Measurements from ENCODE around the gene FBLN2.

Gene FBLN2

GRCh38 chr3:13627681-13628080 is 78.8 kb downstream of the FBLN2 start:
- no peak for DNase-seq

- DNase-seq = no peak
Observed at GRCh38 chr3:13628432-13628831, 79.5 kb downstream of the FBLN2 start.

DNA sequence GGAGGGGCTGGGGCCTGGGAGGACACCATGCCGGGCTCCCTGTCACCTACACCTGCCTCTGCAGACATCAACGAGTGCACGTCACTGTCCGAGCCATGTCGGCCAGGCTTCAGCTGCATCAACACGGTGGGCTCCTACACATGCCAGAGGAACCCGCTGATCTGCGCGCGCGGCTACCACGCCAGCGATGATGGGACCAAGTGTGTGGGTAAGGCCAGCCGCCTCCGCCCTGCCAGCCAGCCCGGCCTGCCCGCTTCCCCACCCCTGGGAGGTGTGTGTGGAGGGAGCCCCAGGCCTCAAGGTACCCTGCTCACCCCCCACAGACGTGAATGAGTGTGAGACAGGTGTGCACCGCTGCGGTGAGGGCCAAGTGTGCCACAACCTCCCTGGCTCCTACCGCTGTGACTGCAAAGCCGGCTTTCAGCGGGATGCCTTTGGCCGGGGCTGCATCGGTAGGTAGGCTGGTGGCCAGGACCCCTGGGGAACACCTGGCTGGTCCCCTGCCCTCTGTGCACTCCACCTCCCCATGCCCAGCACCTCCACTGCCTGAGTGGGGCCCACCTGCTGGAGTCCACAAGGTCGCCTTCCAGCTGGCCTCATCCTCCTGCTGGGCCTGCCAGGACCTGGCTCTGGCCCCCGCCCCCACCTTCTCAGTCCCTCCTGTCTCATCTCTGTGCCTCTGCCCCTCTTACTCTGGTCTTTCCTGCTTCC is 80.1 kb downstream of the FBLN2 start:
- no peak for DNase-seq

GRCh38 chr3:13629644-13630043 is 80.7 kb downstream of the FBLN2 start:
- DNase-seq = no peak

GRCh38 chr3:13631256-13631655 is 82.3 kb downstream of the FBLN2 start:
- no peak for DNase-seq

DNA sequence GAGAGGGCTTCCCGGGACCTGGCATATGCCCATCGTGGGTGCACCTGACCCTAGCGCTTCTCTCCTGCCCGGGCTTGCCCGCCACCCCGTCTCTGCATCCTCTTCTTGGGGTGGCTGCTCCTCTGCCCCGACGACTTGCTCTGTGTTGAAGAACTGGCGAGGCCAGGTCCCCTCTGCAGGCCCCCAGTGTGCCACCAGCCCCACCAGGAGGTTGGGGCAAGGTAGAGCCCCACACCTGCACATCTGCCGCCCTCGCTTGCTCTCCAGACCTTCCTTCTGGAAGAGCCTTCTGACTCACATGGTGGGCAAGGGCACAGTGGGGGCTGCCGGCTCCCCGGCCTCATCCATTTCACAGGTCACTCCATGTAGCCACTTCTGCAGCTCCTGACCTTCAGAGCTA is 84.3 kb downstream of the FBLN2 start:
- no peak for DNase-seq

DNA sequence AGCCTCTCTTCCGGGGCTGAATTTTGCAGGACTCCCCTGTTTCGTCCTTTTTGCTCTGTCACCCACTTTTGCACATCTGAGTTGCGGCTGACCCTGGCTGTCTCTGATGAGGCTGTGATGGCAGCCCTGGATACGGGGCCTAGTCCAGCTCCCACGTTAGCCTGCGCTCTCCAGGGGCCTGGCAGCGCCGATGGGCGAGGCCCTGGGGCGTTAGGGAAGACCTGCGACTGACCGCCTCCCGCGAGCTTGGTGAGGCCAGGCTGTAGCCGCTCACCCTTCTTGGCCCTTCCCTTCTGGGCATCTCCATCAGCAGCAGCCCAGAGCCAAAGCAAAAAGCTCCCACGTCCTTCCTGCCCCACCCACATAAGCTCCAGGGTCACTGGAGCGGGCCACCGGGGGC is 85.2 kb downstream of the FBLN2 start:
- DNase-seq = no peak

DNA sequence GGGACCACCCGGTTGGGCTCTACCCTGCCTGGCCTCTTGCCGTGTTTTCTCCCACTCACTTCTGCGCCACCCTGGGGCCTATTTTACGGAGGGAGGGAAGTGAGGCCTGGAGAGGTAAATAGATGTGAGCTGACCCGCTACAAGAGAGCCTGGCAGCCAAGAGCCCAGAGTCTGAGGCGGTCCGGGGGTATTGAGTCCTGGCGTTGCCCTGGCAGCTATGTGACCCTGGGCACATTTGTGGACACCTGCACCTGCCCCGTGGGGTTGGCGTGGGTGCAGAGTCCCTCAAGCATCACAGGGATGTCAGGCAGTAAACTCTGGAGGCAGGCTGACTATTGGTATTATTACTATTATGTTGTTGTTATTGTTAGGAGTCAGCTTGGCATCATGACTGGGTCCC is 85.7 kb downstream of the FBLN2 start:
- no peak for DNase-seq

DNA sequence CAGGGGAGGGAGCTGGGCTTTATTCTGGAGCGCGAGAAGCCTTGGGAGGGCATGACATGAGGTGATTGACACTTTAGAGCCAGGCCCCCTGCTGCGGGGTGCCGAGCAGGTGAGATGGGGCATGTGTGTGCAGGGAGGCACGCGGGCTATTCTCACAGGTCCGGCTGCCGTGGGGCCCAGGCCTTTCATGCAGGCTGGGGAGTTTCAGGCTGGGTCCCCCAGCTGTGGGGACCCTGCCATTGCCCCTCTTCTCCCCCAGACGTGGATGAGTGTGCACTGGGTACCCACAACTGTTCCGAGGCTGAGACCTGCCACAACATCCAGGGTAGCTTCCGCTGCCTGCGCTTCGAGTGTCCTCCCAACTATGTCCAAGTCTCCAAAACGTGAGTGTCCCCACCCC is 87.3 kb downstream of the FBLN2 start:
- DNase-seq = no peak

- DNase-seq = no peak
Observed at GRCh38 chr3:13636874-13637273, 87.9 kb downstream of the FBLN2 start.

GRCh38 chr3:13637311-13637891 is 88.5 kb downstream of the FBLN2 start:
- DNase-seq = no peak

GRCh38 chr3:13637953-13638352 is 89.0 kb downstream of the FBLN2 start:
- no peak for DNase-seq

- DNase-seq = no peak
Observed at GRCh38 chr3:13638927-13639326, 90.0 kb downstream of the FBLN2 start.

- no peak for DNase-seq
Observed at GRCh38 chr3:13642597-13642996, 93.7 kb downstream of the FBLN2 start.

DNA sequence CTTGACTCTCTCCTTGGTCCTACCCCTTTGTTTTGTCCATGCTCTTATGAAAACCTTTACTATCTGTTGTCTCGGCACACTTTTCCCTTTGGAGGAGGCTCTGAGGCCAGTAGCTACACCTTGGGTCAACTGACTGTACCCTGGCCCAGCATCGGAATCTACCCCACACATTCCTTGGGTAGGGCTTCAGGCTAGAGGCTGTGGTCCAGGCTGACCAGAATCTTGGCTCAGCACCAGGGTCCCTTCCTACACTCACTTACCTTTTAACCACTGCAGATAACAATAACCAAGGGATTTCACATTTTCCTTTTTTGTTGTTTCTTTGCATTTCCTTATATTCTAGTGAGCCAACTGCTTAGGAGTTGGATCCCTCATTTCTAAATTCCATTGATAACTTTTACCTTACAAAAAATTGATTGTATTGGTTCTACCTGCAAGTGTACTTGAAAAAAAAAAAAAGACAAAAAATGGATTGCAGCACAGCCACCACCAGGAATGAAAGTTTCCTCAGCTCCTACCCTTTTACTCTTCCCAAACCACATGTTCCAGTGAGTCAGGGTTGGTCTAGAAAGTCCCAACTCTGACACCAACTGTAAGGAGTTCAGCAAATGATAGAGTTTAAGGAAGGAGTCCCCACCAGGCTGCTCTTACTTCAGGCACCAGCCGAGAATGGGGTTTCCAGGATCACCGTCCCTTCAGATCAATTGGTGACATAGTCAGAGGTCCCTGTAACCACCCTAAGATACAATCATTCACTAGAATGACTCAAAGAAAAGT is 95.6 kb downstream of the FBLN2 start:
- DNase-seq = no peak

- no peak for DNase-seq
Observed at GRCh38 chr3:13645801-13646637, 97.1 kb downstream of the FBLN2 start.

DNA sequence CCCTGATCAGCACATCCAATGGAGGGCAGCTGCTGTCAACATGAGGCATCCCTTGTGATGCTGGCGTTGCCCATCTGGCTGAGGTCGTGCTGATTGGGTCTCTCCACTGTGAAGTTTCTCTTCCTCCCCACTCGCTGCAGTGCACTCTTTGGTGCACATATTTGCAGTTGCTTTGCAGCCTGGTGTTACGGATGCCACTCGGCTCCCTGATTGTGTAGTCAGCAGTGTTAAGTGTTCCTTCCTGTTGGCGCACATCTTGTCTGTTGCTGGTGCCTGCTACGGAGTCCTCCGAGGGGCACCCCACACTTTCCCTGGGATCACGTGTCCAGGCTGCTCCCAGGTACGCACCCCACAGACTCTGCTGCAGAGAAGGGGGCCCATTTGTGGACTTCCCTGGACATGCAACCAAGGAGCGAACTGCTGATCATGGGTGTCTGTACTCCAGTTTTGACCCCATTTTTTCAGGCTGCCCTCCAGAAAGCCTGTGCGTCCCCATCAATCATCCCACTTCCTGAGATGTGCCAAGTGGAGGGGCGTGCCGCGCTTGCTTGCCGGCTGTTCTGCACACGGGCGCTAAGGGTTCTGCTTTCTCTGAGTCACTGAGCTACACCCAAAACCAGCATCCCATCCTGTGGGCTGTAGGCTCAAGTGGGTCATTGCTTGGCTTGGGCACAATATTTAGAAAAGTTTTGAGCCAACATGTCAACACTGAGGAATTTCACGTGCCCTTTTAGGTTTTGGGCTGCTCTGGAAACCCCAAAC is 98.6 kb downstream of the FBLN2 start:
- peak; percentile 63 for DNase-seq

- DNase-seq = peak; percentile 94
Observed at GRCh38 chr3:13648060-13649001, 99.4 kb downstream of the FBLN2 start.

DNA sequence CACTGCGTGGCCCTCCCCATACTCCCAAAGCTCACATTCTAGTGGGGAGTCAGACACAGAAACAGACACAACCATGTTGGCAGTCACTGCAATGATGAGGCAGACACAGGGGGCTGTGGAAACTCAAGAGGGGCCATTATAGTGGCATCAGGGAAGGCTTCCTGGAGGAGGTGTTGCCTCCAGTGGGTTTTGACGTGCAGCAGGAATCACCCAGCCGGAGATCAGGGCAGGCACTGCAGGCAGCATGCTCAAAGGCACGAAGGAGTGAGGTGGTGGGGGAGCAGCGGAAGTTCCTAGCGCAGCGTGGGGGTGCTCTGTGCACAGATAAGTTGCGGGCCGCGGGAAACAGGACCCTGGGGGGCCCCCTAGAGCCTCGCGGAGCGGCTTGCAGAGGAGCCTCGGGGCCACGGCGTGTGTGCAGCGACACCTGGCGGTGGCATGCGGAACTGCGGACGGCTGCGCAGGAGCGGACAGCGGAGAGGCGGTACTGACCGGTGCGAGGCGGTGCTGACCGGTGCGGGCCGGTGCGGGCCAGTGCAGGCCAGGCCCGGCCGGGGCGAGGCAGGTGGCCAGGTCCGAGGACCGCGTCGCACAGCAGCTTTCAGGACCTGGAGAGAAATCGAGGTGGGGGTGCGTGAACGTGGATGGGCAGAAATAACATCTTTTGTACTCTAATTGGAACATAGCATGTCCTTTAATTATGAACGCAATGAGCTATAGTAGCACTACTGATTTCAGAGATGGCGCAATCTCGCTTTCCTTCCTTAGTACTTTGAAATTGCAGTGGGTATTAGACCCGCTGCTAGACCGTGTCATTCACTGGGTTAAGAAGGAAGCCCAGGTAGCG is 101.5 kb downstream of the FBLN2 start:
- DNase-seq = peak; percentile 97

- DNase-seq = no peak
Observed at GRCh38 chr3:13651057-13651400, 102.1 kb downstream of the FBLN2 start.

All from activated CD8-positive, alpha-beta memory T cell treated with anti-CD3 and anti-CD28 coated beads, Interleukin-2, amount 50 U/mL, for 48 hours (primary cell).